Measurements from ENCODE around the gene INTS1. TPM values are rescaled to one million over a fixed set of nuclear protein-coding genes. Genes with fewer than 3 reads are reported as not detected.

INTS1 gene
- total RNA-seq, 1 donor from 2014 or later: 163 TPM

DNA sequence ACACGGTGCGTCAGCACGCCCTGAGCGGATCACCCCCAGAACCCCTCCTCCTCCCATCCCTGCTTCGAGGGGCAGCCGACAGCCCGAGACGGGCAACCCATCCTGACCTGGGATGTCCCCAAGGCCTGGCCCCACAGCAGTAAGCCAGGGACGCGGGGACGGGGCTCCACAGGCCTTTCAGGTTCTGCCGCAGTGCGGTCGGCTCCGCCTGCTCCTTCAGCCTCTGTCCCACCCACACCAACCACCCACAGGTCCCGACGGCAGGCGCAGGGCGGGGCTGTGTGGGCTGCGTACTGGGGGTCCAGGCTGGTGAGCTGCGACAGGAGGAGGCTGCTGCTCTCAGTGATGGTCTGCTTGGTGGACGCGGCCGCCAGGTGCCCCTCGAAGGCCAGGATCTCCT lies 16.7 kb downstream of the INTS1 start:
- Mint-ChIP-seq H3K4me1 (no peaks in the 10 kb centered on the region), H3K27ac (no peak overlapping the region), H3K36me3 (peaks cover 38% of the 10 kb centered on the region), H3K9me3 (no peaks in the 10 kb centered on the region), H3K4me3 (no peak overlapping the region), H3K27me3 (ENCODE audit: low read depth) (no peaks in the 10 kb centered on the region)
- no peak for DNase-seq (ENCODE audit: low spot score in 2 of 2, unreplicated experiment in 2 of 2)
- TF ChIP-seq, protein P1, sequence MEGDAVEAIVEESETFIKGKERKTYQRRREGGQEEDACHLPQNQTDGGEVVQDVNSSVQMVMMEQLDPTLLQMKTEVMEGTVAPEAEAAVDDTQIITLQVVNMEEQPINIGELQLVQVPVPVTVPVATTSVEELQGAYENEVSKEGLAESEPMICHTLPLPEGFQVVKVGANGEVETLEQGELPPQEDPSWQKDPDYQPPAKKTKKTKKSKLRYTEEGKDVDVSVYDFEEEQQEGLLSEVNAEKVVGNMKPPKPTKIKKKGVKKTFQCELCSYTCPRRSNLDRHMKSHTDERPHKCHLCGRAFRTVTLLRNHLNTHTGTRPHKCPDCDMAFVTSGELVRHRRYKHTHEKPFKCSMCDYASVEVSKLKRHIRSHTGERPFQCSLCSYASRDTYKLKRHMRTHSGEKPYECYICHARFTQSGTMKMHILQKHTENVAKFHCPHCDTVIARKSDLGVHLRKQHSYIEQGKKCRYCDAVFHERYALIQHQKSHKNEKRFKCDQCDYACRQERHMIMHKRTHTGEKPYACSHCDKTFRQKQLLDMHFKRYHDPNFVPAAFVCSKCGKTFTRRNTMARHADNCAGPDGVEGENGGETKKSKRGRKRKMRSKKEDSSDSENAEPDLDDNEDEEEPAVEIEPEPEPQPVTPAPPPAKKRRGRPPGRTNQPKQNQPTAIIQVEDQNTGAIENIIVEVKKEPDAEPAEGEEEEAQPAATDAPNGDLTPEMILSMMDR (IDR thresholded peaks at IDR 0.05; ENCODE audit: unreplicated experiment): no peak

DNA sequence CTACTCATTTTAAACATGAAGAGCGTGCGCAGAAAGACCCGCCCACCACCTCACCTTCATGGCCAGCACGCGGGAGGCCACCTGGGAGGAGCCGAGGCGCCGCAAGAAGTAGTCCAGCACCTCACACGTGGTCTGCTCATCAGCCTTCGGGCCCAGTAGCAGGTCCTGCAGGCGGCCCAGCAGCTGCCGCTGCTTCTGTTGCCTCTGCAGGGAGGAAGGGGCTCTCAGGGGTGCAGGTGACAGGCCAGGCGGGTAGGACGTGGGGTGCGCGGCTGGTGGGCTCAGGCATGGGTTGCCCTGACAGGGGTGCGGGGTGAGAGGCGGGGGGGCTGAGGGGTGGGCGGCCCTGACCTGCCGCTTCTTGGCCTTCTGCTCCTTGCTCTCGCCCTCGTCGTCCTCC lies 17.6 kb downstream of the INTS1 start:
- Mint-ChIP-seq H3K36me3 (peaks cover 34% of the 10 kb centered on the region), H3K9me3 (no peaks in the 10 kb centered on the region), H3K27me3 (ENCODE audit: low read depth) (no peaks in the 10 kb centered on the region), H3K4me1 (no peaks in the 10 kb centered on the region), H3K27ac (no peak overlapping the region), H3K4me3 (no peak overlapping the region)
- no peak for DNase-seq (ENCODE audit: low spot score in 2 of 2, unreplicated experiment in 2 of 2)
- TF ChIP-seq, protein P1 (IDR thresholded peaks at IDR 0.05; ENCODE audit: unreplicated experiment): no peak

DNA sequence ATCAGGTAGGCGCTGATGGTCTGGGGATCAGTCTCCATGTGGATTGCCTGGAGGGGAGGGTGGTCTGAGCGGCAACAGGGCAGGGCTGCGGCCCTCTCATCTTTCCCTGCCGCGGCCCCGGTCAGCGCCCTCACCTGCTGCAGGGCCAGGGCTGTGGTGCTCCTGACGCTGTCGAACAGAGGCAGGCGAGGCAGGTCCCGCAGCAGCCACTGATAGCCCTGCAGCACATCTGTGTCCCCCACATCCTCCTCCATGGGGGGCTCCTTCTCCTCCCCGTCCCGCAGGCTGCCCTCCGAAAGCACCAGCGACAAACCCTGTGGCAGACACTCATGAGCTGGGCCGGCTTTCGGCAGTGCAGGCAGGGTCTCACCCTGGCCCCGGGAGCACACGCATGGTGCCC lies 19.0 kb downstream of the INTS1 start:
- Mint-ChIP-seq H3K27me3 (ENCODE audit: low read depth) (no peaks in the 10 kb centered on the region), H3K4me3 (no peak overlapping the region), H3K4me1 (no peaks in the 10 kb centered on the region), H3K27ac (no peak overlapping the region), H3K9me3 (no peaks in the 10 kb centered on the region), H3K36me3 (peaks cover 22% of the 10 kb centered on the region)
- TF ChIP-seq, protein P1 (IDR thresholded peaks at IDR 0.05; ENCODE audit: unreplicated experiment): no peak
- DNase-seq (ENCODE audit: low spot score in 2 of 2, unreplicated experiment in 2 of 2): no peak

DNA sequence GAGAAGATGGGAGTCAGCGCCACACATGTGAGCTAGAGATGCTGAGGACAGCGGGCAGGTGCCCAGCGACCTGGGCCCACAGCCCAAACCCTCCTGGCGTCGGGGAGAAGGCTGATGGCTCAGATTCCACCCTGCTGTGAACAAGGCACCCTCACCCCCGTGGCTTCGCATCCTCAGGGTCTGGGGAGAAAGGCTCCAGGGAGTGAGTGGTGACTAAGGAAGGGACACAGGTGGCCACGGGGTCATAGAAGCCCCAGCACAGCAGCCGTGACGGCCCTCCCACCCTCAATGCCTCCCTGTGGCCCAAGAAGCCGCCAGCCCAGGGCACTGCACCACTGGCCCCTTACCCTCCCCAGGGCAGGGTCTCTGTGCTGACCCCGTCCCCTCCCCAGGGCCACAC lies 19.6 kb downstream of the INTS1 start:
- Mint-ChIP-seq H3K36me3 (peaks cover 19% of the 10 kb centered on the region), H3K27me3 (ENCODE audit: low read depth) (no peaks in the 10 kb centered on the region)

DNA sequence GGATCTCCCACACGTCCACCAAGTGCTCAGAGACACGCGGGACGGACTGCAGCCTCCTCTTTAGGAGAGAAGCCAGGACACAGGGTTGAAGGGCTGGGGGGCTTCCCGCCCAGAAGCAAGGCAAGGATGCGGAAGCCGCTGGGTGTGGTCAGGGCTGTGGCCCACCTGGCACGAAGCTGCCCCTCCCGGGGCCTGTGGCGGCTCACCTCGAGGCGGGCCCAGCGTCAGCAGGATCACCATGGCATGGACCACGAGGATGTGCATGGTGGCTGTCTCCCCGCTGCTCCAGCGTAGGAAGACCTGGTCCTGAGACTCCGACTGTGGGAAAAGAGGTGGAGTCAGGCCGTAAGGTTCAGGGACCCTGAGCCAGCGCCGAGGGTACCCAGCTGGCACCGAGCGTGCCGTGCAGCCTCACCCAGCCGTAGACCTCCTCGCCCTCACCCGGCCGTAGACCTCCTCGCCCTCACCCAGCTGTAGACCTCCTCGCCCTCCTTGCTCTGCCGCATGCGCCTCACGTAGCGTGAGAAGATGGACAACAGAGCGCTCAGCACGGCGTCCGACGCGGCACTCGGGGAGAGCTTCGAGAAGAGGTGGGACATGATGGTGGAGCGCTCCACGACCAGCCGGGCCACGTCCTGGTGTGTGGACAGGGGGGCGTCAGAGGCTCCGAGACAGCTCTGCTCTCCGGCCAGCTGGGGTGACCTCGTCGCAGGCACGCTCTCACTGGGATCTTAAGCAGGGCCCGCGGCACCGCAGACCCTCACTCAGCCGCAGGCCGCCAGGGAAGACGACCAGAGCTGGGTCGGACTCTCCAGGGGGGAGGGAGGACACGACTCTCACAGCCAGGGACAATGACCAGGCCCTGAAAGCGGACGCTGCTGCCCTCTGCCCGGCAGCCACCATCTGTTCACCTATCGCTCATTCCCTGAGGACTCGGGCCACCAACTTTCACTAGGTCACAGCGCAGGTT lies 20.4 kb downstream of the INTS1 start:
- Mint-ChIP-seq H3K27ac (no peak overlapping the region), H3K4me1 (no peaks in the 10 kb centered on the region), H3K36me3 (peaks cover 17% of the 10 kb centered on the region), H3K4me3 (no peak overlapping the region), H3K27me3 (ENCODE audit: low read depth) (no peaks in the 10 kb centered on the region), H3K9me3 (no peaks in the 10 kb centered on the region)
- no peak for DNase-seq (ENCODE audit: low spot score in 2 of 2, unreplicated experiment in 2 of 2)
- TF ChIP-seq, protein P1 (IDR thresholded peaks at IDR 0.05; ENCODE audit: unreplicated experiment): no peak

More for the DNA sequence above, 19.6 kb downstream of the INTS1 start:
- H3K9me3 Mint-ChIP-seq: no peaks in the 10 kb centered on the region
- TF ChIP-seq, protein P1 (IDR thresholded peaks at IDR 0.05; ENCODE audit: unreplicated experiment): no peak
- H3K4me3 Mint-ChIP-seq: no peak overlapping the region
- DNase-seq (ENCODE audit: low spot score in 2 of 2, unreplicated experiment in 2 of 2): no peak
- H3K4me1 Mint-ChIP-seq: no peaks in the 10 kb centered on the region
- no peak overlapping the region for H3K27ac Mint-ChIP-seq
